Colonic mucosa (tissue), 4 donors: Measurements from ENCODE around the gene ANGPTL4. TPM values are rescaled to one million over a fixed set of nuclear protein-coding genes. Genes with fewer than 3 reads are reported as not detected.
"Not testable (repeated sequence)": the region's sequence is repeated elsewhere in the genome, so short reads cannot be mapped to it uniquely, and the experiment has no call there.

Experiments
- DNase-seq: peaks from one replicate; pipeline ENCODE4 v3.0.0-alpha.2; 2020
- H3K27ac ChIP-seq: fragments of 200-600 bp; one replicate; pipeline ENCODE4 v1.8.0; 2021
- H3K27me3 ChIP-seq: fragments of 200-600 bp; one replicate; pipeline ENCODE4 v1.8.0; 2021
- H3K36me3 ChIP-seq: fragments of 200-600 bp; one replicate; pipeline ENCODE4 v1.8.0; 2021
- H3K4me1 ChIP-seq: fragments of 200-600 bp; one replicate; pipeline ENCODE4 v1.8.0; 2021; ENCODE audit warnings: mild to moderate bottlenecking
- H3K4me3 ChIP-seq: fragments of 200-600 bp; one replicate; pipeline ENCODE4 v1.8.0; 2021
- H3K9ac ChIP-seq, 2 donors: one replicate each; pipeline ENCODE4 v1.7.0; 2013; ENCODE audit warnings: control low read depth in 2 of 2, low read depth in 2 of 2, low read length in 2 of 2
- H3K9me3 ChIP-seq: fragments of 200-600 bp; one replicate; pipeline ENCODE4 v1.8.0; 2021
- intact Hi-C: fragments of 100-400 bp; cut with DNase I; formaldehyde crosslinking; loops from one replicate; pipeline ENCODE4 v1.14.1; 2022
- total RNA-seq, 2 donors: library from RNA; stranded (reverse); fragmentation: NEBNext Ultra II Directional in 1 of 2; extraction: Animal tissue kit (Norgen Biotek cat#: 25700) in 1 of 2; gene quantifications; one replicate each; pipeline ENCODE4 v1.2.1, GENCODE V29; 2021
- TF ChIP-seq, protein P1 (sequence below): fragments of 200-600 bp; IDR thresholded peaks from one replicate; pipeline ENCODE4 v1.8.0; 2022; ENCODE audit warnings: antibody characterized with exemption, mild to moderate bottlenecking
- donor health status: healthy.
- donor health status: DM: no; HTN: no; CAD: no.
- donor health status: DM: no; HTN: no; CAD: no.

ANGPTL4 gene
- total RNA-seq, 2 donors from 2014 or later = 7.7 to 8.1 TPM

- no peak overlapping the region for H3K27ac ChIP-seq
- peaks cover 7% of the 10 kb centered on the region for H3K36me3 ChIP-seq
- H3K9ac ChIP-seq = no peak overlapping the region
- intact Hi-C loops = no loop called here
- no peak overlapping the region for H3K4me3 ChIP-seq
- DNase-seq = no peak
- no peaks in the 10 kb centered on the region for H3K9me3 ChIP-seq
- no peaks in the 10 kb centered on the region for H3K27me3 ChIP-seq
- TF ChIP-seq, protein P1, sequence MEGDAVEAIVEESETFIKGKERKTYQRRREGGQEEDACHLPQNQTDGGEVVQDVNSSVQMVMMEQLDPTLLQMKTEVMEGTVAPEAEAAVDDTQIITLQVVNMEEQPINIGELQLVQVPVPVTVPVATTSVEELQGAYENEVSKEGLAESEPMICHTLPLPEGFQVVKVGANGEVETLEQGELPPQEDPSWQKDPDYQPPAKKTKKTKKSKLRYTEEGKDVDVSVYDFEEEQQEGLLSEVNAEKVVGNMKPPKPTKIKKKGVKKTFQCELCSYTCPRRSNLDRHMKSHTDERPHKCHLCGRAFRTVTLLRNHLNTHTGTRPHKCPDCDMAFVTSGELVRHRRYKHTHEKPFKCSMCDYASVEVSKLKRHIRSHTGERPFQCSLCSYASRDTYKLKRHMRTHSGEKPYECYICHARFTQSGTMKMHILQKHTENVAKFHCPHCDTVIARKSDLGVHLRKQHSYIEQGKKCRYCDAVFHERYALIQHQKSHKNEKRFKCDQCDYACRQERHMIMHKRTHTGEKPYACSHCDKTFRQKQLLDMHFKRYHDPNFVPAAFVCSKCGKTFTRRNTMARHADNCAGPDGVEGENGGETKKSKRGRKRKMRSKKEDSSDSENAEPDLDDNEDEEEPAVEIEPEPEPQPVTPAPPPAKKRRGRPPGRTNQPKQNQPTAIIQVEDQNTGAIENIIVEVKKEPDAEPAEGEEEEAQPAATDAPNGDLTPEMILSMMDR = no peak
- no peaks in the 10 kb centered on the region for H3K4me1 ChIP-seq
Measured at GRCh38 chr19:8403098-8403819, 39.3 kb downstream of the ANGPTL4 start.

GRCh38 chr19:8403820-8404109 lies 39.8 kb downstream of the ANGPTL4 start:
- TF ChIP-seq, protein P1 = no peak

GRCh38 chr19:8404391-8405151 lies 40.6 kb downstream of the ANGPTL4 start:
- H3K27ac ChIP-seq = no peak overlapping the region
- H3K4me1 ChIP-seq = no peaks in the 10 kb centered on the region
- TF ChIP-seq, protein P1 = no peak
- no peak overlapping the region for H3K4me3 ChIP-seq
- H3K36me3 ChIP-seq = peaks cover 7% of the 10 kb centered on the region
- no peak overlapping the region for H3K9ac ChIP-seq
- no peaks in the 10 kb centered on the region for H3K27me3 ChIP-seq
- no peaks in the 10 kb centered on the region for H3K9me3 ChIP-seq
- no peak for DNase-seq
- intact Hi-C loops = no loop called here

More at GRCh38 chr19:8403820-8404109, 39.8 kb downstream of the ANGPTL4 start:
- DNase-seq = no peak
- Histone ChIP-seq H3K4me1 (no peaks in the 10 kb centered on the region), H3K36me3 (peaks cover 7% of the 10 kb centered on the region), H3K9ac (no peak overlapping the region), H3K4me3 (no peak overlapping the region), H3K27me3 (no peaks in the 10 kb centered on the region), H3K9me3 (no peaks in the 10 kb centered on the region), H3K27ac (no peak overlapping the region)
- intact Hi-C loops = no loop called here

- not testable (repeated sequence) for H3K36me3 ChIP-seq, H3K4me1 ChIP-seq, DNase-seq, H3K27me3 ChIP-seq, H3K4me3 ChIP-seq, H3K9ac ChIP-seq, H3K9me3 ChIP-seq, H3K27ac ChIP-seq
- intact Hi-C loops = loop anchor here (5.0 kb wide), 1 partner anchor 92 kb away; the partner anchor contains the start of gene PRAM1
Measured at GRCh38 chr19:8410718-8411117, 46.8 kb downstream of the ANGPTL4 start.

DNA sequence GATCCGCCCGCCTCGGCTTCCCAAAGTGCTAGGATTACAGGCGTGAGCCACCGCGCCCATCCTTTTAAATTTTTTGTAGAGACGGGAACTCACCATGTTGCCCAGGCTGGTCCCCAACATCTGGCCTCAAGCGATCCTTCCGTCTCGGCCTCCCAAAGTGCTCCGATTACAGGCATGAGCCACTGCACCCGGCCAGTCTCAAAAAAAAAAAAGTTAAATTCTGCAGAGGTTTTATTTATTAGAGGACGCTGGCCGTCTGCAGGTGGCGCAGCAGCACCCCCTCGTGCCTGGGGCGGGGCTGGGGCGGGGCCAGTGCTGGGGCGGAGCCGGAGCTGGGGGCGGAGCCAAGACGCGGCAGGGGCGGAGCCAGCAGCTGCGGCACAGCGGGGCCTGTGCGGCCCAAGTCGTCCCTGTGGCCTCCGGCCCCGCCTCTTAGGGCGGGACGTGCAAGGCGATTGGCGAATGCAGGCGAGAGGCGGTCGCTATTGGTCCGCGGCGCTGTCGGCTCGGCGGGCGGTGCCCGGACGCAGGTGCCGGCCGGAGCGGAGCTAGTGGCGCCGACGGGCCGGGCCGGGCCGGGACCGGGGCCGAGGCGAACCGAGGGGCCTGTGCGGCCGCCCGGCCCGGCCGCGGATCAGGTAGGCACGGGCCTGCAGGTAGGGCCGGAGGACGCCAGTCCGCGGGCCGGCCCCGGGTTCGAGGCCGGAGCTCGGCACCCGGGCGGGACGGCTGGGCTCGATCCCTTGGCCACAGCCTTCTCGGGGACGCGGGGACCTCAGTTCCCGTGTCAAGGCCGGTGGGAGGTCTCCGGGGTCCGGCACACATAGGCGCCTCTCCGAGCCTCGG lies 49.1 kb downstream of the ANGPTL4 start, which contains the start of gene MARCHF2:
Gene MARCHF2, plus strand, starts transcription at position 523 of the 846 bp plus-strand sequence. CDS start 8,536 bp downstream, outside the sequence.
- intact Hi-C loops = loop anchor here (5.0 kb wide), 1 partner anchor 89 kb away; the partner anchor contains the start of gene PRAM1
- TF ChIP-seq, protein P1 = peak; percentile 35
- H3K4me3 ChIP-seq = peak within 1 kb of the TSS; percentile 88
- peaks cover 4% of the 10 kb centered on the region for H3K4me1 ChIP-seq
- H3K9me3 ChIP-seq = no peaks in the 10 kb centered on the region
- H3K27me3 ChIP-seq = no peaks in the 10 kb centered on the region
- H3K27ac ChIP-seq = no peak within 1 kb of the TSS
- H3K9ac ChIP-seq = peak within 1 kb of the TSS; percentile 49 to 90
- H3K36me3 ChIP-seq = no peaks in the 10 kb centered on the region
- DNase-seq = peak; percentile 95
